HepG2 (cell line): ENCODE measurements around the gene FDXR. TPM values are rescaled to one million over a fixed set of nuclear protein-coding genes. Genes with fewer than 3 reads are reported as not detected.
A peak's percentile ranks its signal among the peaks of the same experiment; 100 is the strongest.

Experiments used
- ATAC-seq: fragments of 200-7000 bp; cut with Tn5 transposase; 3 replicates; pipeline ENCODE4 v1.9.1; 2020; ENCODE audit warnings: mild to moderate bottlenecking, moderate library complexity
- BruUV-seq: library from RNA; stranded (reverse); fragments of 400-500 nt; replicated peaks from 2 replicates; lab custom pipeline; 2021; lab: Mats Ljungman, UMichigan
- CTCF ChIA-PET: fragments of 300-600 bp; formaldehyde crosslinking; extraction: SDS; loops from one replicate; lab custom pipeline; 2021; ENCODE audit warnings: low total read pairs, inconsistent platforms, low intra/inter-chr PET ratio; lab: Yijun Ruan, JAX
- POLR2A ChIA-PET: fragments of 350-600 bp; sonication (Branson Sonifier 250); formaldehyde crosslinking; loops from one replicate; lab custom pipeline; 2020; ENCODE audit warnings: antibody characterized with exemption, inconsistent platforms; lab: Yijun Ruan, JAX
- DNase-seq: peaks from one replicate; pipeline ENCODE4 v3.0.0-alpha.2; 2015; ENCODE audit warnings: low spot score
- FAIRE-seq: peaks from 3 replicates; lab custom pipeline; 2011; peaks lifted over from hg19 to GRCh38; lab: Jason Lieb, UNC
- H2AFZ ChIP-seq: one replicate; pipeline ENCODE4 v1.6.1; 2011; ENCODE audit warnings: low read length, inconsistent platforms
- H3K27ac ChIP-seq: fragments of 300-600 bp; 3 replicates; pipeline ENCODE4 v1.8.0; 2011; ENCODE audit warnings: mixed run types, mild to moderate bottlenecking, mixed read lengths, low read length, inconsistent platforms; ENCODE audit not compliant: insufficient read depth; ENCODE audit errors: extremely low read length
- H3K27me3 ChIP-seq, 2 experiments: fragments of 200-600 bp in 1 of 2; 2 replicates in 1 of 2; 3 replicates in 1 of 2; pipeline versions ENCODE4 v1.6.0 to v1.8.0; 2011; ENCODE audit warnings: low read length in 2 of 2, mild to moderate bottlenecking in 2 of 2, moderate library complexity in 2 of 2, inconsistent platforms in 1 of 2; ENCODE audit not compliant: insufficient read depth in 2 of 2, control insufficient read depth in 1 of 2
- H3K36me3 ChIP-seq, 2 experiments: fragments of 200-600 bp in 1 of 2; replicated peaks in 1 of 2; 2 replicates in 1 of 2; 3 replicates in 1 of 2; pipeline versions ENCODE4 v1.5.1 to v1.8.0; 2011; ENCODE audit warnings: low read length in 2 of 2, inconsistent platforms in 1 of 2; ENCODE audit not compliant: insufficient read depth in 2 of 2, control insufficient read depth in 1 of 2
- H3K4me1 ChIP-seq: 2 replicates; pipeline ENCODE4 v1.5.1; 2012; ENCODE audit warnings: low read length, inconsistent platforms; ENCODE audit not compliant: insufficient read depth
- H3K4me2 ChIP-seq: 2 replicates; pipeline ENCODE4 v1.6.0; 2011; ENCODE audit warnings: low read depth, low read length, inconsistent platforms
- H3K4me3 ChIP-seq, 3 experiments: fragments of 200-600 bp in 1 of 3; sonication (generic), shearing (Covaris generic) in 1 of 3; replicated peaks in 1 of 3; 2 replicates each; pipeline ENCODE4 v1.5.1; 2011 to 2016; ENCODE audit warnings: low read length in 3 of 3, inconsistent platforms in 2 of 3, low read depth in 2 of 3, mild to moderate bottlenecking in 2 of 3, control low read depth in 1 of 3, mixed read lengths in 1 of 3; ENCODE audit not compliant: insufficient read depth in 1 of 3
- H3K79me2 ChIP-seq: one replicate; pipeline ENCODE4 v1.6.1; 2011; ENCODE audit warnings: low read length, inconsistent platforms; ENCODE audit not compliant: insufficient read depth
- H3K9ac ChIP-seq: 2 replicates; pipeline ENCODE4 v1.6.0; 2011; ENCODE audit warnings: mild to moderate bottlenecking, low read depth, low read length, inconsistent platforms; ENCODE audit not compliant: insufficient read depth
- H3K9me3 ChIP-seq: 2 replicates; pipeline ENCODE4 v1.5.1; 2012; ENCODE audit warnings: mild to moderate bottlenecking, low read length
- H4K20me1 ChIP-seq: 2 replicates; pipeline ENCODE4 v1.6.0; 2011; ENCODE audit warnings: inconsistent platforms, mild to moderate bottlenecking, low read length, moderate library complexity; ENCODE audit not compliant: insufficient read depth
- HNRNPL ChIP-seq: fragments of 200-400 bp; formaldehyde crosslinking; IDR thresholded peaks from 2 replicates; pipeline ENCODE4 v1.6.1; 2017; ENCODE audit warnings: mild to moderate bottlenecking, low read depth, low read length
- HNRNPLL ChIP-seq: fragments of 200-400 bp; formaldehyde crosslinking; IDR thresholded peaks from 2 replicates; pipeline ENCODE4 v1.6.1; 2017; ENCODE audit warnings: mild to moderate bottlenecking, low read depth, low read length; ENCODE audit not compliant: poor library complexity, severe bottlenecking
- RAD21 ChIP-seq: fragments of 450-650 bp; formaldehyde crosslinking; IDR thresholded peaks from 2 replicates; pipeline ENCODE4 v1.5.0; 2020; ENCODE audit warnings: mild to moderate bottlenecking
- ZNF446 ChIP-seq: sonication (generic); formaldehyde crosslinking; IDR thresholded peaks from 2 replicates; pipeline ENCODE4 v1.5.0; 2020; ENCODE audit warnings: mild to moderate bottlenecking, missing genetic modification reagents
- WGBS: methylation state at CpG from one replicate; pipeline ENCODE4 v1.1.6; 2017; ENCODE audit warnings: low lambda C conversion rate; 5-methylcytosine and 5-hydroxymethylcytosine counted together
- in situ Hi-C: cut with HindIII; loops from 2 replicates; pipeline ENCODE4 v1.10.0; 2017; ENCODE audit warnings: low pct_unique_long_range_greater_than_20kb; ENCODE audit not compliant: extremely low pct_ligation_motif_present
- intact Hi-C: fragments of 100-400 bp; cut with micrococcal nuclease; formaldehyde crosslinking; loops from one replicate; pipeline ENCODE4 v1.10.0; 2022; ENCODE audit not compliant: unreplicated experiment
- polyA plus RNA-seq, 8 experiments: library from polyadenylated mRNA; depleted of rRNA in 3 of 8; stranded (reverse) in 7 of 8; unstranded in 1 of 8; fragments of >200 nt; fragmentation: Illumina TruSeq in 4 of 8; extraction: Trizol in 4 of 8; gene quantifications; 2 replicates each; pipeline versions ENCODE4 v1.2.1 to v1.2.3, GENCODE V29; 2011 to 2016; ENCODE audit warnings: low read depth in 4 of 8, missing spikeins in 1 of 8, mixed read lengths in 1 of 8; ENCODE audit not compliant: insufficient read depth in 1 of 8
- total RNA-seq, 5 experiments: library from RNA; depleted of rRNA; stranded (reverse); fragments of >200 nt; fragmentation: Illumina TruSeq; extraction: Trizol; gene quantifications; 2 replicates each; pipeline ENCODE4 v1.2.3, GENCODE V29; 2016; ENCODE audit warnings: low read depth in 1 of 5
- TF ChIP-seq, protein P1 (sequence below): sonication (generic); formaldehyde crosslinking; IDR thresholded peaks from 2 replicates; pipeline ENCODE4 v1.5.0; 2020; ENCODE audit warnings: mild to moderate bottlenecking, missing genetic modification reagents, moderate library complexity
- TF ChIP-seq, protein P2 (sequence below): sonication (generic); formaldehyde crosslinking; IDR thresholded peaks from 2 replicates; pipeline ENCODE4 v1.5.1; 2020; ENCODE audit warnings: mild to moderate bottlenecking, moderate library complexity, missing genetic modification reagents

FDXR gene
- total and polyA plus RNA-seq, 2 of the 13 experiments (the other 11 are each of a cell fraction or from before 2014, with no cell fraction given): 23.4 to 116 TPM

DNA sequence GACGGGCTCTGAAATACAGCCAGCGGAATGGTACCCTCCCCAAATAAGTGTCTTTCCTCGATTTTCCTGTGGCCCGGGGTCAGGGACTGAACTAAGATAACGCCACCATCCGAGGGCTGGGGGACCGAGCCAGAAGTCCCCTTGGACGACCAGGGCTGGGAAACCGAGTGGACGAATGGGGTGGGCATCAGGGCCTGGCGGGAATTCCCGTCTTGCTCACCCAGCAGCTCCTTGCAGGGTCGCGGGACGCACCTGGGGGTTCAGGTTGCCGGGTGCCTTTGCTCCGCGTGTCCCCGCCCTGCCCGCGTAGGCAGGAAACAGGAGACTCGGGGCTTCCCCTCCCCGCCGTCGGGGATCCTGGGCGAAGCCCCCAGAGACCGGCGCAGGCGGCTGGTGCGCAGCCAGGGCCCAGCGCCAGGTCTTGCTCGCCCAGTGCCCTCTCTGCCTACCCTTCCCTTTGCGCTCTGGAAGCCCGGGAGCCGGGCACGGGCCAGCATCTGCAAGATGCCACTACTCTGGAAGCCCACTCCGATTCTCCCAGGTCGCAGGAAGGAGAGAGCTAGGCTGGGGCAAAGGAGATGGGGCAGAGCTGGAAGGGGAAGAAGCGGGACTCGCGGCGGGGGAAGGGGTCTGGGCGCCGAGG is 12.4 kb downstream of the FDXR start (continued):
- peak; percentile 22 for TF ChIP-seq HNRNPLL
- TF ChIP-seq HNRNPL: 0 out of 2 replicates have a peak, but pooled peaks have one; percentile 55

DNA sequence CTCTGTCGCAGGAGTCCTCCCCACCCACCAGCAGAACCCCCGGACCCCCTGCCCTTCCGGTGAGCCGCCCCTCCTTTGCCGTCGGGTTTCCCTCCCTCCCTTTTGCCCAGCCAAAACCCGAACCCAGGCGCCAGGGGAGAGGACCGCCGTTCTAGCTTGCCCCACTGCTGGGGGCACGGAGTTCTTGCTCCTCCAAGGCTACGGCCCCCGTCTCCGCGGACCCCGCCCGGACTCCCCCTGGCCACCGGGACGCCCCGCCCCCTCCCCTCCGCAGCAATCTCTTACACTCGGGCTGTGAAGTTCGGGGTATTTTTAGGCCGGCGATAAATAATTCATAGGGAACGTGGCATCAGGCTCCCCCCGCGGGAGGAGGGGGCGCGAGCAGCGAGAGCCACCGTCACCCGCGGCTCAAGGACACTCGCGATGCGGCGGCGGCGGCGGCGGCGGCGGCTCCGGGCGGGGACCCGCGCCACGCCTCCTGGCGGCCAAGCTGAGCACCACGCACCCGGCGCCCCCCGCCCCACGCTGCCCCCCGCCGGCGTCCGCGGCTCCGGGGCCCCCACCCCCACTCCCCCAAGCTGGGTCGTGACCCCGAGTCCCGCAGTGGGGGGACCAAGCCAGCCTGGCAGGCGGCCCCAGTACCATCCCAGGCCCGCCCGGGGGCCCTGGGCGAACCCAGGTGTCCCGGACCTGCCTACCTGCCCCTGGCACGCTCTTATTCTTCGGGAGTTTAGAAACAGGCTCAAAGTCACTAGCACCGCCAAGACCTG is 13.2 kb downstream of the FDXR start, which contains the start of gene GRIN2C:
Gene GRIN2C (minus strand): TSS at position 427 of the 770 bp plus-strand sequence. CDS start 4,793 bp downstream, outside the sequence.
- Histone ChIP-seq H3K9ac (no peak within 1 kb of the TSS), H3K9me3 (no peaks in the 10 kb centered on the region), H3K4me2 (peak within 1 kb of the TSS; percentile 54), H2AFZ (no peak within 1 kb of the TSS), H3K27me3 (peaks cover 24 to 58% of the 10 kb centered on the region in 2 experiments; a peak in 4 of 5 replicates), H3K27ac (no peak within 1 kb of the TSS), H3K36me3 (peaks cover 0 to 3% of the 10 kb centered on the region in 2 experiments; a peak in 3 of 5 replicates), H3K4me1 (peaks cover 35% of the 10 kb centered on the region), H3K79me2 (no peaks in the 10 kb centered on the region), H3K4me3 (peak within 1 kb of the TSS; percentile 45 to 53 (median 50); a peak in 4 of 6 replicates), H4K20me1 (no peaks in the 10 kb centered on the region)
- FAIRE-seq (no peak), DNase-seq (no peak), ATAC-seq (0 out of 3 replicates have a peak, but pooled peaks have one; percentile 2)
- in situ Hi-C loops (loop anchor here (5.0 kb wide), 1 partner anchor 67 kb away; no protein-coding TSS in a partner anchor), intact Hi-C loops (loop anchor here (10.0 kb wide), 1 partner anchor 205 kb away; no protein-coding TSS in a partner anchor)
- WGBS: 12% methylated on average over 56 of the region's 72 CpGs
- no TSS peak for BruUV-seq
- TF ChIP-seq ZNF446 (CRISPR knock-in tag): no peak
- TF ChIP-seq, protein P1, sequence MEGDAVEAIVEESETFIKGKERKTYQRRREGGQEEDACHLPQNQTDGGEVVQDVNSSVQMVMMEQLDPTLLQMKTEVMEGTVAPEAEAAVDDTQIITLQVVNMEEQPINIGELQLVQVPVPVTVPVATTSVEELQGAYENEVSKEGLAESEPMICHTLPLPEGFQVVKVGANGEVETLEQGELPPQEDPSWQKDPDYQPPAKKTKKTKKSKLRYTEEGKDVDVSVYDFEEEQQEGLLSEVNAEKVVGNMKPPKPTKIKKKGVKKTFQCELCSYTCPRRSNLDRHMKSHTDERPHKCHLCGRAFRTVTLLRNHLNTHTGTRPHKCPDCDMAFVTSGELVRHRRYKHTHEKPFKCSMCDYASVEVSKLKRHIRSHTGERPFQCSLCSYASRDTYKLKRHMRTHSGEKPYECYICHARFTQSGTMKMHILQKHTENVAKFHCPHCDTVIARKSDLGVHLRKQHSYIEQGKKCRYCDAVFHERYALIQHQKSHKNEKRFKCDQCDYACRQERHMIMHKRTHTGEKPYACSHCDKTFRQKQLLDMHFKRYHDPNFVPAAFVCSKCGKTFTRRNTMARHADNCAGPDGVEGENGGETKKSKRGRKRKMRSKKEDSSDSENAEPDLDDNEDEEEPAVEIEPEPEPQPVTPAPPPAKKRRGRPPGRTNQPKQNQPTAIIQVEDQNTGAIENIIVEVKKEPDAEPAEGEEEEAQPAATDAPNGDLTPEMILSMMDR (CRISPR knock-in tag): peak; percentile 38; the same call in 1 of the 2 replicates
- TF ChIP-seq, protein P2, sequence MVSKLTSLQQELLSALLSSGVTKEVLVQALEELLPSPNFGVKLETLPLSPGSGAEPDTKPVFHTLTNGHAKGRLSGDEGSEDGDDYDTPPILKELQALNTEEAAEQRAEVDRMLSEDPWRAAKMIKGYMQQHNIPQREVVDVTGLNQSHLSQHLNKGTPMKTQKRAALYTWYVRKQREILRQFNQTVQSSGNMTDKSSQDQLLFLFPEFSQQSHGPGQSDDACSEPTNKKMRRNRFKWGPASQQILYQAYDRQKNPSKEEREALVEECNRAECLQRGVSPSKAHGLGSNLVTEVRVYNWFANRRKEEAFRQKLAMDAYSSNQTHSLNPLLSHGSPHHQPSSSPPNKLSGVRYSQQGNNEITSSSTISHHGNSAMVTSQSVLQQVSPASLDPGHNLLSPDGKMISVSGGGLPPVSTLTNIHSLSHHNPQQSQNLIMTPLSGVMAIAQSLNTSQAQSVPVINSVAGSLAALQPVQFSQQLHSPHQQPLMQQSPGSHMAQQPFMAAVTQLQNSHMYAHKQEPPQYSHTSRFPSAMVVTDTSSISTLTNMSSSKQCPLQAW (CRISPR knock-in tag): 0 out of 2 replicates have a peak, but pooled peaks have one; percentile 12
- TF ChIP-seq RAD21 (CRISPR knock-in tag): peak; percentile 51; the same call in 1 of the 2 replicates
- POLR2A ChIA-PET: interaction anchor here (1.5 kb wide), 1 partner anchor 13 kb away, joined by 5 read pairs; the partner anchor contains the start of gene FDXR
- CTCF ChIA-PET: interaction anchor here (2.3 kb wide), 1 partner anchor 68 kb away, joined by 13 read pairs; no protein-coding TSS in a partner anchor
